GM12878 (cell line): ENCODE results near the gene CPLX1.

Experiments
- CTCF ChIP-seq, 3 experiments: IDR thresholded peaks in 2 of 3; conservative IDR thresholded peaks in 1 of 3; 2 replicates each; pipeline ENCODE4 v1.5.1; 2011; ENCODE audit warnings: low read depth in 3 of 3, low read length in 3 of 3, mild to moderate bottlenecking in 3 of 3, control low read depth in 2 of 3, moderate library complexity in 2 of 3, inconsistent platforms in 1 of 3, mixed read lengths in 1 of 3; ENCODE audit not compliant: control insufficient read depth in 2 of 3, insufficient read depth in 1 of 3; ENCODE audit errors: extremely low read depth in 1 of 3
- CUX1 ChIP-seq: IDR thresholded peaks from 2 replicates; pipeline ENCODE4 v1.6.1; 2012; ENCODE audit warnings: improper control_type of control experiment, low read depth, low read length; ENCODE audit not compliant: insufficient replicate concordance
- EED ChIP-seq: sonication (generic); IDR thresholded peaks from 2 replicates; pipeline ENCODE4 v1.6.1; 2016; ENCODE audit warnings: antibody characterized with exemption, low read depth
- EZH2 ChIP-seq: IDR thresholded peaks from 2 replicates; pipeline ENCODE4 v1.6.1; 2012; ENCODE audit warnings: low read depth, mild to moderate bottlenecking, control low read depth, inconsistent platforms, low read length, borderline replicate concordance; ENCODE audit not compliant: control insufficient read depth
- MTA3 ChIP-seq: IDR thresholded peaks from 2 replicates; pipeline ENCODE4 v1.6.1; 2012; ENCODE audit warnings: low read length, inconsistent platforms, borderline replicate concordance
- POLR2AphosphoS5 ChIP-seq: IDR thresholded peaks from 2 replicates; pipeline ENCODE4 v1.6.1; 2011; ENCODE audit warnings: mild to moderate bottlenecking, low read length, inconsistent platforms
- RAD51 ChIP-seq: fragments of 450-650 bp; IDR thresholded peaks from 2 replicates; pipeline ENCODE4 v1.6.1; 2016; ENCODE audit warnings: moderate library complexity, mild to moderate bottlenecking, inconsistent platforms
- REST ChIP-seq: IDR thresholded peaks from 2 replicates; pipeline ENCODE4 v1.6.1; 2012; ENCODE audit warnings: mild to moderate bottlenecking, low read depth, low read length
- SPI1 ChIP-seq: IDR thresholded peaks from 2 replicates; pipeline ENCODE4 v1.6.1; 2011; ENCODE audit warnings: low read depth, mild to moderate bottlenecking, low read length, moderate library complexity, borderline replicate concordance; ENCODE audit not compliant: insufficient read depth
- YY1 ChIP-seq: IDR thresholded peaks from 2 replicates; pipeline ENCODE4 v1.6.1; 2011; ENCODE audit warnings: low read depth, mild to moderate bottlenecking, low read length

- TF ChIP-seq RAD51 (no peak), REST (no peak), POLR2AphosphoS5 (no peak), YY1 (no peak), MTA3 (no peak), CTCF (IDR thresholded peaks at IDR 0.05 in 2 of 3, conservative IDR thresholded peaks at IDR 0.05 in 1 of 3; ENCODE audit: control insufficient read depth in 2 of 3, extremely low read depth in 1 of 3, insufficient read depth in 1 of 3, low read depth in 3 of 3, low read length in 3 of 3) (no peak), EZH2 (no peak), EED (no peak), SPI1 (no peak), CUX1 (no peak)
Observed at GRCh38 chr4:867526-868250, 41.8 kb upstream of the CPLX1 start.
